Brain microvascular endothelial cell (primary cell): ENCODE measurements around the gene STH.

Source experiments
- DNase-seq: peaks from one replicate; pipeline ENCODE4 v3.0.0-alpha.2; 2020
- H3K27ac ChIP-seq: fragments of 250-450 bp; sonication (Bioruptor Pico); 2 replicates; pipeline ENCODE4 v1.5.1; 2020; ENCODE audit warnings: mild to moderate bottlenecking, moderate library complexity
- H3K27me3 ChIP-seq: fragments of 250-450 bp; sonication (Bioruptor Pico); replicated peaks from 2 replicates; pipeline ENCODE4 v1.5.1; 2020; ENCODE audit warnings: mild to moderate bottlenecking
- H3K36me3 ChIP-seq: fragments of 250-450 bp; sonication (Bioruptor Pico); replicated peaks from 2 replicates; pipeline ENCODE4 v1.5.1; 2020; ENCODE audit warnings: mild to moderate bottlenecking
- H3K4me3 ChIP-seq: 2 replicates; pipeline ENCODE4 v1.5.1; 2011; ENCODE audit warnings: low read depth, mild to moderate bottlenecking, control low read depth, low read length, moderate library complexity
- in situ Hi-C: cut with HindIII; loops from 2 replicates; pipeline ENCODE4 v1.10.0; 2017; ENCODE audit warnings: low sequenced_read_pairs, low pct_ligation_motif_present
- TF ChIP-seq, protein P1 (sequence below): IDR thresholded peaks from 2 replicates; pipeline ENCODE4 v1.5.1; 2011; ENCODE audit warnings: low read depth, mild to moderate bottlenecking, moderate library complexity, low read length, control low read depth, inconsistent platforms; ENCODE audit errors: missing control alignments

Gene STH

GRCh38 chr17:45977506-45977824 is 21.6 kb upstream of the STH start:
- DNase-seq: no peak
- in situ Hi-C loops: no loop called here
- H3K4me3 ChIP-seq: no peak overlapping the region
- H3K27me3 ChIP-seq: no peaks in the 10 kb centered on the region
- no peaks in the 10 kb centered on the region for H3K36me3 ChIP-seq
- TF ChIP-seq, protein P1, sequence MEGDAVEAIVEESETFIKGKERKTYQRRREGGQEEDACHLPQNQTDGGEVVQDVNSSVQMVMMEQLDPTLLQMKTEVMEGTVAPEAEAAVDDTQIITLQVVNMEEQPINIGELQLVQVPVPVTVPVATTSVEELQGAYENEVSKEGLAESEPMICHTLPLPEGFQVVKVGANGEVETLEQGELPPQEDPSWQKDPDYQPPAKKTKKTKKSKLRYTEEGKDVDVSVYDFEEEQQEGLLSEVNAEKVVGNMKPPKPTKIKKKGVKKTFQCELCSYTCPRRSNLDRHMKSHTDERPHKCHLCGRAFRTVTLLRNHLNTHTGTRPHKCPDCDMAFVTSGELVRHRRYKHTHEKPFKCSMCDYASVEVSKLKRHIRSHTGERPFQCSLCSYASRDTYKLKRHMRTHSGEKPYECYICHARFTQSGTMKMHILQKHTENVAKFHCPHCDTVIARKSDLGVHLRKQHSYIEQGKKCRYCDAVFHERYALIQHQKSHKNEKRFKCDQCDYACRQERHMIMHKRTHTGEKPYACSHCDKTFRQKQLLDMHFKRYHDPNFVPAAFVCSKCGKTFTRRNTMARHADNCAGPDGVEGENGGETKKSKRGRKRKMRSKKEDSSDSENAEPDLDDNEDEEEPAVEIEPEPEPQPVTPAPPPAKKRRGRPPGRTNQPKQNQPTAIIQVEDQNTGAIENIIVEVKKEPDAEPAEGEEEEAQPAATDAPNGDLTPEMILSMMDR: no peak
- no peak overlapping the region for H3K27ac ChIP-seq

DNA sequence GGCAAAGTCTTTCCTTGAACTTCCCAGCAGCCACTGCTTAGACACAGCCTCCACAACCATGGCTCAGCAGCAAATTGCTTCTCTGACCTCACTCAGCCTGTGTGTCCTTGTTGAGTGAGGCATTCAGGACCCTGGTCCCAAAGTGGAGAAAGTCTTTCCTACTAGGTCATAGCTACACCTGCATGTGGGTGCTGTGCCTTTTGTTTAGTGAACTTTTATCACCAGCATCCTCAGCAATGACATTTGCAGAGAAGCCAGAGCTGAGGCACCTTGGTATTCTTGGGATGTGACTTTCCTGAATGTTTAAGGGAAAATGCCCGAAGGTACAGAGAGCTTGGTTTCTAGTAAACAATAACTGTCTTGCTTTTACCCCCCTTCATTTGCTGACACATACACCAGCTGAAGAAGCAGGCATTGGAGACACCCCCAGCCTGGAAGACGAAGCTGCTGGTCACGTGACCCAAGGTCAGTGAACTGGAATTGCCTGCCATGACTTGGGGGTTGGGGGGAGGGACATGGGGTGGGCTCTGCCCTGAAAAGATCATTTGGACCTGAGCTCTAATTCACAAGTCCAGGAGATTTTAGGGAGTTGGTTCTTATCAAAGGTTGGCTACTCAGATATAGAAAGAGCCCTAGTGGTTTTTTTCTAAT is 20.9 kb upstream of the STH start:
- no peak for DNase-seq
- TF ChIP-seq, protein P1: no peak
- H3K27me3 ChIP-seq: no peaks in the 10 kb centered on the region
- H3K27ac ChIP-seq: no peak overlapping the region
- no peak overlapping the region for H3K4me3 ChIP-seq
- in situ Hi-C loops: no loop called here
- H3K36me3 ChIP-seq: no peaks in the 10 kb centered on the region

DNA sequence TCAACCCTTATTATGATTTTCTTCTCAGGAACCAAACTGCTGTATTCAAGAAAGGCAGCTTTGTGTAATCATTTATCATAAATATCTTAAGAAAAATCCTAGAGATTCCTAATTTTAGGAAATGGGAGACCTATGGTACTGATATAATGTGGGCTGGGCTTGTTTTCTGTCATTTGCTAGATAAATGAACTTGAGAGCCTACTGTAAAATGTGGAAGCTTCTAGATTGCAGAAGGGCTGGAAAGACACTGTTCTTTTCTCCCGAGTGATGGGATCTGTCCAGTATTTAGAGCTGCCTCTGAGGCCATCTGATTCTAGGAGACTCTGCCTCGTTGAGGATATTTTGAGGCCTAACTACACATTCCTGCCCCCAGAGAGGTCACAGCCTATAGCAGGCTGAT is 19.9 kb upstream of the STH start:
- Histone ChIP-seq H3K27me3 (no peaks in the 10 kb centered on the region), H3K4me3 (no peak overlapping the region), H3K27ac (no peak overlapping the region), H3K36me3 (no peaks in the 10 kb centered on the region)
- DNase-seq: no peak
- TF ChIP-seq, protein P1: no peak
- in situ Hi-C loops: no loop called here

DNA sequence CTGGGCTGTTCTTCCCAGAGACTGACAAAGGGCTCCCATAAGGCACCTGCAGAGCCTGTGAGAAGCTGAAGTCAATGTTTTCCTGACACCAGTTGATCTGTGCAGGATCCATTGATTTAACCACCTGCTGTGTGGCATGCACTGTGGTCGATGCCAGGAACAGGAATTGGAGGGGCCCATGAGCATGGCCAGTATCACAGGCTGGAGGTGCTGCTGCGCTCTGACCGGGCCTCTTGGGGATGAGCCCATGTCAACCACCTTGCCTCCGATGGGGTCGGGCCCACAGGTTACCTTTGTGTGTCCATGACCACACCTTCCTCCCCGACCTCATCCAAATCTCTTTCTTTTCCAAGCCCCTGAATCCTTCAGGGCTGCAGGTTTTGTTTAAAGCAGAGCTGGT is 18.2 kb upstream of the STH start:
- no peak for DNase-seq
- H3K36me3 ChIP-seq: no peaks in the 10 kb centered on the region
- in situ Hi-C loops: no loop called here

GRCh38 chr17:45981306-45981705 is 17.7 kb upstream of the STH start:
- Histone ChIP-seq H3K4me3 (no peak overlapping the region), H3K27ac (no peak overlapping the region), H3K27me3 (no peaks in the 10 kb centered on the region), H3K36me3 (no peaks in the 10 kb centered on the region)
- DNase-seq: no peak
- TF ChIP-seq, protein P1: no peak
- in situ Hi-C loops: no loop called here

More for the DNA sequence above, 18.2 kb upstream of the STH start:
- TF ChIP-seq, protein P1: no peak
- Histone ChIP-seq H3K4me3 (no peak overlapping the region), H3K27me3 (no peaks in the 10 kb centered on the region), H3K27ac (no peak overlapping the region)
